ENCODE data around the gene NPW.

Gene NPW

DNA sequence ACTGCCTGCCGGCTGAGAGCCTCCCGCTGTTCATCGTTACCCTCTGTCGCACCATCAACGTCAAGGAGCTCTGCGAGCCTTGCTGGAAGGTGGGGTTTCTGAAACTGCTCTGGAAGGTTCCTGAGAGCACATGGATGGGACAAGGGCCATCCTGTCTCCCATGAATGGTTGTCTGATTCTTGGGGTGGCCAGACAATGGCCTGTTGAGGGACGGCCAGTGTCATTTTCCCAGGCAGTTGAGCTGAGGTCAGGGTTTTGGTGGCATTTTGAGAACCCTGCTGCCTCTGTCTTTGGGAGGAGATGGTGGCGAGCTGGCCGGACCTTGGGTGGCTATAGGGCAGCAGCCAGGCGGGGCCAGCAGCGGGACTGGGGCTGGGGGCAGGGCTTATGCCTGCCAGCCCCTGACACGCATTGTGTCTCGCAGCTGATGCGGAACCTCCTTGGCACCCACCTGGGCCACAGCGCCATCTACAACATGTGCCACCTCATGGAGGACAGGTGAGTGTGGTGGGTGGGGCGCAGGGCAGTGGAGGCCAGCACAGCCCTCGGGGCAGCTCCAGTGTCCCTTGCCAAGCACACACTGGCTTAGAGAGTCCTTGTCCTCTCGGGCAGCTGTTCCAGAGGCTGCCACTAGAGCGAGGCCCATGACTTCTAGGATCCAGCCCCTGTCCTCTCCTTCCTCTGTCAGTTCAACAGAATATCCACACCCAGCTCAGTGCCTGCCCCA, 37.3 kb downstream of the NPW start:
- TF ChIP-seq, protein P1, sequence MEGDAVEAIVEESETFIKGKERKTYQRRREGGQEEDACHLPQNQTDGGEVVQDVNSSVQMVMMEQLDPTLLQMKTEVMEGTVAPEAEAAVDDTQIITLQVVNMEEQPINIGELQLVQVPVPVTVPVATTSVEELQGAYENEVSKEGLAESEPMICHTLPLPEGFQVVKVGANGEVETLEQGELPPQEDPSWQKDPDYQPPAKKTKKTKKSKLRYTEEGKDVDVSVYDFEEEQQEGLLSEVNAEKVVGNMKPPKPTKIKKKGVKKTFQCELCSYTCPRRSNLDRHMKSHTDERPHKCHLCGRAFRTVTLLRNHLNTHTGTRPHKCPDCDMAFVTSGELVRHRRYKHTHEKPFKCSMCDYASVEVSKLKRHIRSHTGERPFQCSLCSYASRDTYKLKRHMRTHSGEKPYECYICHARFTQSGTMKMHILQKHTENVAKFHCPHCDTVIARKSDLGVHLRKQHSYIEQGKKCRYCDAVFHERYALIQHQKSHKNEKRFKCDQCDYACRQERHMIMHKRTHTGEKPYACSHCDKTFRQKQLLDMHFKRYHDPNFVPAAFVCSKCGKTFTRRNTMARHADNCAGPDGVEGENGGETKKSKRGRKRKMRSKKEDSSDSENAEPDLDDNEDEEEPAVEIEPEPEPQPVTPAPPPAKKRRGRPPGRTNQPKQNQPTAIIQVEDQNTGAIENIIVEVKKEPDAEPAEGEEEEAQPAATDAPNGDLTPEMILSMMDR (IDR thresholded peaks at IDR 0.05): no peak
- TF ChIP-seq ZFX (IDR thresholded peaks at IDR 0.05; ENCODE audit: borderline replicate concordance): no peak
- H3K27ac ChIP-seq: no peak overlapping the region

- TF ChIP-seq ZFX (IDR thresholded peaks at IDR 0.05; ENCODE audit: borderline replicate concordance): no peak
- TF ChIP-seq, protein P1 (IDR thresholded peaks at IDR 0.05): no peak
Observed at GRCh38 chr16:2057438-2057837, 37.9 kb downstream of the NPW start.

GRCh38 chr16:2058420-2058819, 38.8 kb downstream of the NPW start:
- no peak overlapping the region for H3K27ac ChIP-seq
- no peak for TF ChIP-seq ZFX (IDR thresholded peaks at IDR 0.05; ENCODE audit: borderline replicate concordance)
- TF ChIP-seq, protein P1 (IDR thresholded peaks at IDR 0.05): no peak

More at GRCh38 chr16:2057438-2057837, 37.9 kb downstream of the NPW start:
- no peak overlapping the region for H3K27ac ChIP-seq

GRCh38 chr16:2058872-2059271, 39.3 kb downstream of the NPW start:
- H3K27ac ChIP-seq: no peak overlapping the region
- TF ChIP-seq, protein P1 (IDR thresholded peaks at IDR 0.05): no peak

DNA sequence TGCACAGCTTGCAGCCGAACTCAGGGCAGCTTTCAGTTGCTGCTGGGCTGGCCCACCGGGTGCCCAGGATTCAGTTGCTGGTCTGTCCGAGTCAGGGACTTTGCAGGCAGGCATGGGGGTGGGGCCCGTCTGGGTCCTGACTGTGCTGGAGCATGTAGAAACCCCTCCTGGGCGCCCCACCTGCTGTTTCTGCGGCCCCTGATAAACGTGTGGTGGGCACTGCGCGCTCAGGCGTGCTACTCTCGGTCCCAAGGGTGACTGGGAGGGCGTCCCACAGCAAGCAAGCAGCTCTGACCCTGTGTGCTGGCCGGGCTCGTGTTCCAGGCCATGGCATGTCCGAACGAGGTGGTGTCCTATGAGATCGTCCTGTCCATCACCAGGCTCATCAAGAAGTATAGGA, 40.8 kb downstream of the NPW start:
- TF ChIP-seq ZFX (IDR thresholded peaks at IDR 0.05; ENCODE audit: borderline replicate concordance): no peak
- TF ChIP-seq, protein P1 (IDR thresholded peaks at IDR 0.05): no peak
- no peak overlapping the region for H3K27ac ChIP-seq

GRCh38 chr16:2061023-2061422, 41.4 kb downstream of the NPW start:
- TF ChIP-seq, protein P1 (IDR thresholded peaks at IDR 0.05): no peak
- no peak for TF ChIP-seq ZFX (IDR thresholded peaks at IDR 0.05; ENCODE audit: borderline replicate concordance)
- no peak overlapping the region for H3K27ac ChIP-seq

DNA sequence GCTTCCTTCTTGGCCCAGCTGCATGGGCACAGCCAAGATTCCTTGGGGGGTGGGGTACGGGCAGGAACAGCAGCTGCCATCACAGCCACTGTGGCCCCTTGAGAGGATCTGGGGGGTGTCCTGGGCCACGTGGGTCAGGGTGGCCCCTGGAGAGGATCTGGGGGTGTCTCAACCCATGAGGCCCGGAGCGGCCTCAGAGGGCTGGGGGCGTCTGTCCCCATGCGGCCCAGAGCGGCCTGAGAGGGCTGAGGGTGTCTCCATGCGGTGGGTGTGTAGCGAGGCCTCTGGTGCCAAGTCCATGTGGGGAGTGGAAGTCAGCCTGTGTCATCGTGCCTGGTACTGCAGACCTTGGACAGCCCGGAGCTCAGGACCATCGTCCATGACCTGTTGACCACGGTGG, 41.9 kb downstream of the NPW start:
- TF ChIP-seq, protein P1 (IDR thresholded peaks at IDR 0.05): no peak
- no peak for TF ChIP-seq ZFX (IDR thresholded peaks at IDR 0.05; ENCODE audit: borderline replicate concordance)
- no peak overlapping the region for H3K27ac ChIP-seq
